Peyer's patch (tissue), 4 donors: ENCODE results near the gene CEMIP2.

Experiments
- CTCF ChIP-seq, 6 experiments: fragments of 450-650 bp in 4 of 6; fragments of 200-600 bp in 2 of 6; sonication (generic) in 1 of 6; IDR thresholded peaks; one replicate each; pipeline ENCODE4 v1.5.1; 2017 to 2019; ENCODE audit warnings: antibody characterized with exemption in 6 of 6, mild to moderate bottlenecking in 3 of 6, moderate library complexity in 1 of 6
- POLR2A ChIP-seq, 2 donors: fragments of 450-650 bp; IDR thresholded peaks; one replicate each; pipeline ENCODE4 v1.5.1; 2017; ENCODE audit warnings: antibody characterized with exemption in 2 of 2, mild to moderate bottlenecking in 2 of 2, moderate library complexity in 2 of 2

DNA sequence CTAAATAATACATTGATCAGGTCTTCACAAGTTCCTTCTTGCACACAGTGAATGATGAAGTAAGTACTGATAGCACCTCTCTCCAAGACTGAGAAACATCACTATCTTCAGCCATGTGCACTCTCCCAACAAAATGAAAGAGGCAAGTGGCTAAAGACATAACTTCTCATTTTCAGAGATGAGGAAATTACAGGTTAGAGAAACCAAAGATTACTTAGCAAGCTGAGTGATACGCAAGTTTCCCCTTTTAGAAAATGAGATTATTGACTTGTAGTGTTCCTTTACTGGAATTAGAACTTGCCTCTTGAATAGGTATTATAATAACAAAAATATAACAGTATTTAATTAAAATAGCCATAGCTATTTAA, 21.6 kb downstream of the CEMIP2 start:
- no peak for TF ChIP-seq CTCF (IDR thresholded peaks at IDR 0.05)
- TF ChIP-seq POLR2A (IDR thresholded peaks at IDR 0.05) = no peak
